Right cardiac atrium (tissue), 5 donors: Measurements from ENCODE around the gene ASTN2. TPM values are rescaled to one million over a fixed set of nuclear protein-coding genes. Genes with fewer than 3 reads are reported as not detected.

ENCODE experiments used
- ATAC-seq, 2 donors: fragments of 200-7000 bp; cut with Tn5 transposase; one replicate each; pipeline versions ENCODE4 v1.8.0 to v1.9.1; 2020; ENCODE audit warnings: moderate library complexity in 2 of 2, mild to moderate bottlenecking in 1 of 2
- DNase-seq, 3 donors: peaks; one replicate each; pipeline ENCODE4 v3.0.0-alpha.2; 2020
- H3K27ac ChIP-seq: one replicate; pipeline ENCODE4 v1.5.1; 2013; ENCODE audit warnings: mild to moderate bottlenecking, low read length, control low read depth, moderate library complexity
- H3K27me3 ChIP-seq: one replicate; pipeline ENCODE4 v1.6.1; 2013; ENCODE audit not compliant: control insufficient read depth, insufficient read depth
- H3K4me1 ChIP-seq: one replicate; pipeline ENCODE4 v1.6.1; 2013; ENCODE audit warnings: low read length; ENCODE audit not compliant: control insufficient read depth, insufficient read depth
- H3K4me3 ChIP-seq: one replicate; pipeline ENCODE4 v1.5.1; 2013; ENCODE audit warnings: low read length, control low read depth
- H3K9me3 ChIP-seq: one replicate; pipeline ENCODE4 v1.6.1; 2013; ENCODE audit warnings: low read length; ENCODE audit not compliant: control insufficient read depth
- WGBS: extraction: QIAGEN DNeasy Blood & Tissue Kit; methylation state at CpG from one replicate; pipeline ENCODE4 v1.1.7; 2013; 5-methylcytosine and 5-hydroxymethylcytosine counted together
- intact Hi-C, 4 donors: fragments of 100-400 bp; cut with DNase I; formaldehyde crosslinking; loops; one replicate each; pipeline versions ENCODE4 v1.11.0 to v1.14.0; 2022 to 2023
- polyA plus RNA-seq: library from polyadenylated mRNA; stranded (reverse); fragments of 200-250 nt; gene quantifications from one replicate; pipeline ENCODE4 v1.2.3, GENCODE V29; 2013
- total RNA-seq, 4 donors: library from RNA; stranded (reverse); fragmentation: NEBNext Ultra II Directional; extraction: Animal tissue kit (Norgen Biotek cat#: 25700); gene quantifications; one replicate each; pipeline ENCODE4 v1.2.1, GENCODE V29; 2021
- donor health status: healthy with polysubstance abuse.
- donor health status: DM: no; HTN: yes; CAD: no.
- donor health status: DM: no; HTN: no; CAD: no.
- donor health status: DM: no; HTN: yes; CAD: no; lungs with severe emphysema.
- donor health status: DM: yes; HTN: yes; CAD: no.

ASTN2 gene
- total and polyA plus RNA-seq, 5 donors = 18.1 to 79.3 (median 59.8) TPM

- intact Hi-C loops = no loop called here
- no peaks in the 10 kb centered on the region for H3K27me3 ChIP-seq
- DNase-seq = peak in 2 of 3 donors; percentile 55
- H3K27ac ChIP-seq = peak overlapping the region; percentile 66
- no peak overlapping the region for H3K4me3 ChIP-seq
- H3K4me1 ChIP-seq = peaks cover 2% of the 10 kb centered on the region
- H3K9me3 ChIP-seq = no peaks in the 10 kb centered on the region
- peak in 1 of 2 donors; percentile 32 for ATAC-seq
- WGBS = 79% methylated on average over 3 of the region's 3 CpGs
Observed at GRCh38 chr9:116605060-116605459, 809.8 kb downstream of the ASTN2 start.

- Histone ChIP-seq H3K4me3 (no peak overlapping the region), H3K27ac (no peak overlapping the region), H3K27me3 (no peaks in the 10 kb centered on the region), H3K4me1 (peaks cover 2% of the 10 kb centered on the region), H3K9me3 (no peaks in the 10 kb centered on the region)
- ATAC-seq (no peak), DNase-seq (no peak)
- WGBS = 94% methylated on average over 2 of the region's 2 CpGs
- intact Hi-C loops = no loop called here
Observed at GRCh38 chr9:116604251-116604650, 810.6 kb downstream of the ASTN2 start.

- intact Hi-C loops = no loop called here
- no peak overlapping the region for H3K27ac ChIP-seq
- H3K27me3 ChIP-seq = no peaks in the 10 kb centered on the region
- 79% methylated on average over 2 of the region's 2 CpGs for WGBS
- H3K4me1 ChIP-seq = peaks cover 2% of the 10 kb centered on the region
- no peak for DNase-seq
- no peaks in the 10 kb centered on the region for H3K9me3 ChIP-seq
- ATAC-seq = no peak
- H3K4me3 ChIP-seq = no peak overlapping the region
Observed at GRCh38 chr9:116599342-116599884, 815.4 kb downstream of the ASTN2 start.

DNA sequence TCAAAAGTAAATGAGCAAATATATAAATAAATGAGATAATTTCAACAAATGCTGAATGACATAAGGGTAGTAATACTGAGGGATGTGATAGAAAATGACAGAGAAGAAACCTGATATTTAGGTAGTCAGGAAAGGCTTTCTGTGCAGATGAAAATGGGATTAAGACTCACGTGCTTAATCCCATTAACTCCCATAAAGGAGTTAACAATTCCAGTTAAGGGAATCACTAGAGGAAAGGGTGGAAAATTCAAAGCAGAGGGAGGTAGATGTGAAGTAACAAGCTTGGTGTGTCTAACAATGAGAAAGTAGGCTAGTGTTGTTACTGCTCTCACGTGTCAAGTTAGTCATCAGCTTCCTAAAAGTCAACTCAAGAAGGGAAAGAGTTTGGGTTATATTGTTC is 818.2 kb downstream of the ASTN2 start:
- no peak overlapping the region for H3K27ac ChIP-seq
- no peaks in the 10 kb centered on the region for H3K27me3 ChIP-seq
- no peak overlapping the region for H3K4me3 ChIP-seq
- 71% methylated on average over 2 of the region's 2 CpGs for WGBS
- DNase-seq (no peak), ATAC-seq (no peak)
- H3K9me3 ChIP-seq = no peaks in the 10 kb centered on the region
- intact Hi-C loops = no loop called here
- H3K4me1 ChIP-seq = no peaks in the 10 kb centered on the region

- WGBS = 61% methylated on average over 2 of the region's 2 CpGs
- no peak overlapping the region for H3K27ac ChIP-seq
- intact Hi-C loops = no loop called here
Observed at GRCh38 chr9:116594547-116594946, 820.3 kb downstream of the ASTN2 start.

GRCh38 chr9:116592970-116593369 is 821.9 kb downstream of the ASTN2 start:
- Histone ChIP-seq H3K9me3 (no peaks in the 10 kb centered on the region), H3K27me3 (no peaks in the 10 kb centered on the region), H3K4me3 (no peak overlapping the region), H3K4me1 (no peaks in the 10 kb centered on the region), H3K27ac (no peak overlapping the region)
- DNase-seq (no peak), ATAC-seq (no peak)
- 86% methylated on average over 3 of the region's 3 CpGs for WGBS
- intact Hi-C loops = no loop called here

More at GRCh38 chr9:116594547-116594946, 820.3 kb downstream of the ASTN2 start:
- no peaks in the 10 kb centered on the region for H3K9me3 ChIP-seq
- DNase-seq (peak in 1 of 3 donors; percentile 47), ATAC-seq (peak; percentile 36 to 82)
- H3K4me3 ChIP-seq = no peak overlapping the region
- no peaks in the 10 kb centered on the region for H3K27me3 ChIP-seq
- H3K4me1 ChIP-seq = no peaks in the 10 kb centered on the region

DNA sequence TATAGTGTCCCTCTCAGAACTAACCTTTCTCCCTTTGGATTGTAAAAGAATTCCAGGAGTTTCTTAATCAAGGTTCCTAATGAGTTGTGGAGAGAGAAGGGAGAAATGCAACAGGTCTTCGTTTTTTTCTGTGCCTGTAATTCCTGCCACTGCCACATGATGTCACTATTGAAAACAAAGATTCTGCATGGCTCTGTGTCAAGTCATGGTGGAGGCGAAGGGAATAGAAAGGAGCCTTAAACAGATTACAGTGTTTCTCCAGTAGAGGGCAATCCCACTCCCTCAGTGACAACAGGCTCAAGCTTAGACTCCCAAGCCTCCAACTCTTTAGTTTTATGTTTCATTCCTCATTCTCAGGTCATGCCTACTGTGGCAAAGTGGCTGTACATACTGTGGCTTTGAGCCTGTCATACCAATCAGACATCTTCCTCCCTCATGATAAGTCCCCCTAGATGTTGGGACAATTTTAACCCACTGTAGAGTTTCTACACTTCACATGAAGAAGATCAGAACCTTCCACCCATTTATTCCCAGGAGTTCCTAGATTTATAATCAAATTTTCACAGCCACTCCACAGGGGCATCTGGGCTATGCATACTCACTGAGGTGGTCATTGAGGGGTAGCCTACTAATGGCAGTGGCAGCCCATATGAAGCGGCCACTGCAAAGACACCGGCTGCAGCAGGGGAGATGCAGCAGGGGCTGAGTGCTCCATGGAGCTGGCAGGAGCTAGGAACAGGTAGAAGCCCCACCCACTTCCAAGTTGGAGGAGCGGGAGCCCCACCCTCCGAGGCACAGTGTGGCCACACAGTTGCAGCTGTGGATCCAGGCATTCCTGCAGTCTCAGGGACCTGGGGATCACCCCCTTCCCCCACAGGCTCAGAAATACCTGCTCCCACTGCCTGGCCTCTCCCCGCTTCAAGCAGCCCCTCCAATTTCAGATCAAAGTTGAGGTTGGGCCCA is 825.2 kb downstream of the ASTN2 start:
- no peak overlapping the region for H3K27ac ChIP-seq
- intact Hi-C loops = no loop called here
- DNase-seq (no peak), ATAC-seq (peak in 1 of 2 donors; percentile 20)
- H3K9me3 ChIP-seq = no peaks in the 10 kb centered on the region
- no peaks in the 10 kb centered on the region for H3K4me1 ChIP-seq
- WGBS = 74% methylated on average over 7 of the region's 7 CpGs
- H3K4me3 ChIP-seq = no peak overlapping the region
- H3K27me3 ChIP-seq = no peaks in the 10 kb centered on the region

DNA sequence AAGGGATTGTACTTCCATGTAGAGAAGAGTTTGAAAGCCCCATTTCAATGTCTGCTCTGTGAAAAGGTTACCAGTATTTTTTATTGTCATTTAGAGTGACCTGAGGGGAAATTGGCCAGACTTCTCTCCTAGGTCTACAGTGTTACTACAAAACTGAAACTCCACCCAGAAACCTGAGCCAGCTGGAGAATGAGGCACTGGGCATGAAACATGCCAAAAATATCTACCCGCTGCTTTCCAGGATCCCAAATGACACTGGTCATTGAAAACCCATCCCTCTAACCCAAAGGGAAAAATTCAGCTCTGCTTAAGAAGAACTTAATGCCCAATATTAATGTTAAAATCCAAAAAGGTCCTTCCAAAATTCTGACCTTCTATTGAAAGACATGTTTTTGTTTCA is 826.9 kb downstream of the ASTN2 start:
- ATAC-seq (no peak), DNase-seq (no peak)
- H3K27me3 ChIP-seq = no peaks in the 10 kb centered on the region
- H3K27ac ChIP-seq = no peak overlapping the region
- no peaks in the 10 kb centered on the region for H3K4me1 ChIP-seq
- H3K9me3 ChIP-seq = no peaks in the 10 kb centered on the region
- no peak overlapping the region for H3K4me3 ChIP-seq
- 89% methylated on average over 1 of the region's 1 CpG for WGBS
- intact Hi-C loops = no loop called here

DNA sequence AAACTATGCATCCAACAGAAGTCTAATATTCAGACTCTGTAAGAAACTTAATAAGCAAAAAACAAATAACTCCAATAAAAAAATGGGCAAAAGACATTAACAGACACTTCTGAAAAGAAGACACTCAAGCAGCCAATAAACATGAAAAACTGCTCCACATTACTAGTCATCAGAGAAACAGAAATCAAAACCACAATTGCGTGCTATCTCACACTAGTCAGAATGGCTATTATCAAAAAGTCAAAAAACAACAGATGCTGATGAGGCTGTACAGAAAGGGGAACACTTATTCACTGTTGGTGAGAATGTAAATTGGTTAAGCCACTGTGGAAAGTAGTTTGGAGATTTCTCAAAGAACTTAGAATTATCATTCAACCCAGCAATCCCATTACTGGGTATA is 829.0 kb downstream of the ASTN2 start:
- Histone ChIP-seq H3K27ac (no peak overlapping the region), H3K4me3 (no peak overlapping the region), H3K27me3 (no peaks in the 10 kb centered on the region), H3K9me3 (no peaks in the 10 kb centered on the region), H3K4me1 (no peaks in the 10 kb centered on the region)
- ATAC-seq (no peak), DNase-seq (no peak)
- 92% methylated on average over 1 of the region's 1 CpG for WGBS
- intact Hi-C loops = no loop called here

- intact Hi-C loops = no loop called here
- Histone ChIP-seq H3K27me3 (no peaks in the 10 kb centered on the region), H3K9me3 (no peaks in the 10 kb centered on the region), H3K27ac (no peak overlapping the region), H3K4me3 (no peak overlapping the region), H3K4me1 (peaks cover 2% of the 10 kb centered on the region)
- no peak for DNase-seq
- no peak for ATAC-seq
Observed at GRCh38 chr9:116585204-116585603, 829.7 kb downstream of the ASTN2 start.

GRCh38 chr9:116580853-116581252 is 834.0 kb downstream of the ASTN2 start:
- peak in 2 of 3 donors; percentile 56 to 62 for DNase-seq
- Histone ChIP-seq H3K27ac (peak overlapping the region; percentile 59), H3K4me1 (peaks cover 3% of the 10 kb centered on the region), H3K4me3 (no peak overlapping the region), H3K27me3 (no peaks in the 10 kb centered on the region), H3K9me3 (no peaks in the 10 kb centered on the region)
- ATAC-seq = peak; percentile 61 to 65
- intact Hi-C loops = no loop called here
- WGBS = 11% methylated on average over 1 of the region's 1 CpG
